ENCODE measurements around the gene FXYD5.
A peak's percentile ranks its signal among the peaks of the same experiment; 100 is the strongest.

FXYD5 gene

GRCh38 chr19:35211545-35212230 is 57.2 kb downstream of the FXYD5 start:
- Histone ChIP-seq H4K20me1 (no peaks in the 10 kb centered on the region), H3K9ac (peak overlapping the region; percentile 56 to 78 (median 71); a peak in 21 of 22 replicates), H3K4me1 (peaks cover 73 to 97% (median 91%) of the 10 kb centered on the region in 10 experiments), H3K36me3 (no peaks in the 10 kb centered on the region), H3K27me3 (no peaks in the 10 kb centered on the region), H3K4me2 (peak overlapping the region; percentile 81 to 97 (median 92)), H3K27ac (peak overlapping the region; percentile 80 to 90 (median 83)), H3K9me3 (replicated peaks in 1 of 11) (peaks cover under 1 to 16% (median 5%) of the 10 kb centered on the region in 11 experiments; a peak in 16 of 22 replicates), H3K4me3 (peak overlapping the region in 7 of 10 experiments; percentile 6 to 31 (median 16); a peak in 6 of 20 replicates)
- peak; percentile 60 to 93 (median 84); a peak in 20 of 22 replicates for TF ChIP-seq Cebpa-rat (IDR thresholded peaks at IDR 0.05)

DNA sequence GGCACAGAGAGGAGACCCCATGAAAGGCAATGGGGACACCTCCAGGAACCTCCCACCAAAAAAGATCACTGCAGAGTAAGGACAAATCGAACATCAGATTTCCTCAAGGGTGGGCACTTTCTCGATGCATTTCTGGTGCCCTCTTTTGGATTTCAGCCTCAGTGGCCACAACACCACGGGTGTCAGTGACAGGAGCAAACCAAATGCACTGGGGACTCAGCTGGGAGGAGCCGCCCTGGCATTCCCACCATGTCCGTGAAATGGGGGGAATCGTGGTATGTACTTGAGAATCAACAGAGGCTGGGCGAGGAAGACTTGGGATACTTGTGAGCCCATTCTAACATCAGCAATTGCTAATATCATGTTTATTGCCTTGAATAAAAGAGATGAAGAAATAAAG is 57.7 kb downstream of the FXYD5 start:
- Histone ChIP-seq H3K4me2 (peak overlapping the region; percentile 81 to 97 (median 92)), H3K27me3 (no peaks in the 10 kb centered on the region), H3K9me3 (replicated peaks in 1 of 11) (peaks cover 3 to 22% (median 10%) of the 10 kb centered on the region in 11 experiments; a peak in 19 of 22 replicates), H3K4me1 (peaks cover 73 to 96% (median 90%) of the 10 kb centered on the region in 10 experiments), H3K9ac (peak overlapping the region; percentile 56 to 78 (median 71); a peak in 21 of 22 replicates), H3K4me3 (peak overlapping the region in 6 of 10 experiments; percentile 6 to 31 (median 14); a peak in 5 of 20 replicates), H4K20me1 (no peaks in the 10 kb centered on the region), H3K36me3 (no peaks in the 10 kb centered on the region), H3K27ac (peak overlapping the region; percentile 80 to 90 (median 83))
- TF ChIP-seq Cebpa-rat (IDR thresholded peaks at IDR 0.05) = no peak

- Histone ChIP-seq H3K27me3 (no peaks in the 10 kb centered on the region), H3K4me3 (peak overlapping the region in 6 of 10 experiments; percentile 6 to 52 (median 26); a peak in 8 of 20 replicates), H3K4me2 (peak overlapping the region; percentile 81 to 97 (median 92)), H3K9me3 (replicated peaks in 1 of 11) (peaks cover 6 to 19% (median 12%) of the 10 kb centered on the region in 11 experiments; a peak in 20 of 22 replicates), H3K36me3 (no peaks in the 10 kb centered on the region), H4K20me1 (no peaks in the 10 kb centered on the region), H3K27ac (peak overlapping the region; percentile 80 to 90 (median 83)), H3K4me1 (peaks cover 74 to 89% (median 83%) of the 10 kb centered on the region in 10 experiments), H3K9ac (peak overlapping the region; percentile 56 to 78 (median 62); a peak in 20 of 22 replicates)
- peak in 1 of 11 experiments; percentile 19; a peak in 1 of 22 replicates for TF ChIP-seq Cebpa-rat (IDR thresholded peaks at IDR 0.05)
Measured at GRCh38 chr19:35213663-35214632, 59.4 kb downstream of the FXYD5 start.

DNA sequence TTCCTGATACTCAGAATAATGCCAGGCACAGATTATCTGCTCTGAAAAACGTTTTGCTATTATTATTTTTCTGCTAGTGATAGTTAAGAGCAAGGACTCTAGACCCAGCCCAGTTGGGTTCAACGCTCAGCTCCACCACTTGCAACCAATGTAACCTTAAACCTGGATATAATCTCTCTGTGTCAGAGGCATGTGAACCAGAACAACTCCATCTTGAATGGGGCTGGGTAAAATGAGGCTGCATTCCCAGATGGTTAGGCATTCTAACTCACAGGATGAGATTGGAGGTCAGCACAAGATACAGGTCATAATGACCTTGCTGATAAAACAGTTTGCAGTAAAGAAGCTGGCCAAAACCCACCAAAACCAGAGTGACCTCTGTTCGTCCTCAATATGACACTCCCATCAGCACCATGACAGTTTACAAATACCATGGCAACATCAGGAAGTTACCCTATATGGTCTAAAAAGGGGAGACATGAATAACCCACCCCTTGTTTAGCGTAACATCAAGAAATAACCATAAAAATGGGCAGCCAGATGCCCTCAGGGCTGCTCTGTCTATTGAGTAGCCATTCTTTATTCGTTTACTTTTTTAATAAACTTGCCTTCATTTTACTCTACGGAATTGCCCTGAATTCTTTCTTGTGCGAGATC is 60.4 kb downstream of the FXYD5 start:
- peak overlapping the region; percentile 81 to 97 (median 92) for H3K4me2 ChIP-seq
- no peak for TF ChIP-seq Cebpa-rat (IDR thresholded peaks at IDR 0.05)
- no peaks in the 10 kb centered on the region for H3K36me3 ChIP-seq
- peaks cover 10 to 28% (median 19%) of the 10 kb centered on the region in 11 experiments; a peak in 20 of 22 replicates for H3K9me3 ChIP-seq (replicated peaks in 1 of 11)
- peaks cover 72 to 97% (median 76%) of the 10 kb centered on the region in 10 experiments for H3K4me1 ChIP-seq
- no peaks in the 10 kb centered on the region for H3K27me3 ChIP-seq
- H4K20me1 ChIP-seq = no peaks in the 10 kb centered on the region
- H3K4me3 ChIP-seq = no peak overlapping the region
- peak overlapping the region; percentile 78 to 90 (median 83); a peak in 19 of 22 replicates for H3K27ac ChIP-seq
- H3K9ac ChIP-seq = no peak overlapping the region; a peak in 2 of 22 replicates

DNA sequence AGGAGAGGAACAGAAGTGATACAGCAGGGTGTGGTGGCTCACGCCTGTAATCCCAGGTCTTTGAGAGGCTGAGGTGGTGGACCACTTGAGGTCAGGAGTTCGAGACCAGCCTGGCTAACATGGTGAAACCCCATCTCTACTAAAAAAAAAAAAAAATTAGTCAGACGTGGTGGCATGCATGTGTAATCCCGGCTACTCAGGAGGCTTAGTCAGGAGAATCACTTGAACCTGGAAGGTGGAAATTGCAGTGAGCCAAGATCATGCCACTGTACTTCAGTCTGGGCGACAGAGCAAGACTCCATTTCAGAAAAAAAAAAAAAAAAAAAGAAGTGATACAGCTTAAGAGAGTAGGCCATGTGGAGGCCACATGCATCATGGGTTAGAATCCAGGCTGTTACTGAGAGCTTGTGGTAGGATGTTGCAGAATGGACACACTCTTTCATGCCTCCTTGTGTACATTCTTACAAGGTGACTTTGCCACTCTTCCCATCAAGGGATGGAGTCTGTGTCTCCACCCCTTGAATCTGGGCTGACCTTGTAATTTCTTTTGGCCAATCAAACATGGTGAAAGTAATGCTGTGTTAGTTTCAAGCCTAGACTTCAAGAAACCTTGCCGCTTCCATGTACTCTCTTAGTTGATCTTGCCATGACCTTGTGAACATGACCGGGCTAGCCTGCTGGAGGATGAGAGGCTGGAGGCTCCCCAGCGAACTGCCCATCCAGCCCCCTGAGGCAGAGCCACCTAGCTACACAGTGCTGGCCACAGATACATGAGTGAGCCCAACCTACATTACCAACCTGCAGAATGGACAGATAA is 61.7 kb downstream of the FXYD5 start:
- no peaks in the 10 kb centered on the region for H3K36me3 ChIP-seq
- H3K4me2 ChIP-seq = peak overlapping the region; percentile 4 to 97 (median 29); a peak in 17 of 22 replicates
- no peaks in the 10 kb centered on the region for H3K27me3 ChIP-seq
- H3K27ac ChIP-seq = peak overlapping the region in 9 of 11 experiments; percentile 3 to 76 (median 39); a peak in 13 of 22 replicates
- no peak overlapping the region for H3K9ac ChIP-seq
- H3K4me3 ChIP-seq = peak overlapping the region in 1 of 10 experiments; percentile 18; a peak in 1 of 20 replicates
- peaks cover 58 to 85% (median 63%) of the 10 kb centered on the region in 10 experiments for H3K4me1 ChIP-seq
- H3K9me3 ChIP-seq (replicated peaks in 1 of 11) = peaks cover 10 to 38% (median 22%) of the 10 kb centered on the region in 11 experiments; a peak in 20 of 22 replicates
- no peaks in the 10 kb centered on the region for H4K20me1 ChIP-seq
- no peak for TF ChIP-seq Cebpa-rat (IDR thresholded peaks at IDR 0.05)

DNA sequence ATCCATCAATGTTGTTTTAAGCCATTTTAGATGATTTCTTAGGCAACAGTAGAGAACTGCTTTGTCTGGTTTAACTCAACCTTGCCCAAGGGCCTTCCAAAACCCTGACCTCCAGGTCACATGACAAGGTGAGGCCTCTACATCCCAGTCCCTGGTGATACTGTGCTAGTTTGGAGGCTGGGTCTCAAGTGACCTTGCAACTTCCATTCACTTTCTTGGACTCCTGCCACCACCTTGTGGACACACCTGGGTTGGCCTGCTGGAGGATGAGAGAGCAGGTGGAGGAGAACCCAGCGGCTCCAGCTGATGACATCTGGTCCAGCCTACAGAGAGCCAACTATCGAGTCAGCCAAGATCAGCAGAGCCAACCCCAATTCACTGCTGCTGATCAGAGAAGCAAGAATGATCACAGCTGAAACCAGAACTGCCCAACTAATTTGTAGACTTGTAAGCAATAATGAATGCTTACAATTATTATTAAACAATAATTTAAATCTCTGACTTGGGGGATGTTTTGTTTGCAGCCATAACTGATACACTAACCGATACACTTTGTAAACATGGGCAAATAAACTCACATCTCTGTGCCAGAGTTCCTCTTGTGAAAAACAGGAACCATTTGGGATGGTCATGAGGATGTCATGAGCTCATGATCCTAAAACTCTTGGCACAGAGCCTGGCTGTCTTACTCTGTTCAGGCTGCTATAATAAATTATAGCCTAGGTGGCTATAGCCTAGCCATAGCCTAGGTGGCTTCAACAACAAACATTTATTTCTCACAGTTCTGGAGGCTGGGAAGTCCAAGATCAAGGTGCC is 62.5 kb downstream of the FXYD5 start:
- Histone ChIP-seq H3K4me1 (peaks cover 54 to 82% (median 58%) of the 10 kb centered on the region in 10 experiments), H3K36me3 (no peaks in the 10 kb centered on the region), H3K9ac (peak overlapping the region in 2 of 11 experiments; percentile 46 to 50; a peak in 2 of 22 replicates), H3K27me3 (no peaks in the 10 kb centered on the region), H3K27ac (peak overlapping the region in 9 of 11 experiments; percentile 3 to 76 (median 39); a peak in 13 of 22 replicates), H3K4me3 (peak overlapping the region in 1 of 10 experiments; percentile 18; a peak in 1 of 20 replicates), H4K20me1 (no peaks in the 10 kb centered on the region), H3K4me2 (peak overlapping the region in 10 of 11 experiments; percentile 4 to 97 (median 28); a peak in 11 of 22 replicates), H3K9me3 (replicated peaks in 1 of 11) (peaks cover 10 to 38% (median 22%) of the 10 kb centered on the region in 11 experiments; a peak in 20 of 22 replicates)
- TF ChIP-seq Cebpa-rat (IDR thresholded peaks at IDR 0.05) = no peak

DNA sequence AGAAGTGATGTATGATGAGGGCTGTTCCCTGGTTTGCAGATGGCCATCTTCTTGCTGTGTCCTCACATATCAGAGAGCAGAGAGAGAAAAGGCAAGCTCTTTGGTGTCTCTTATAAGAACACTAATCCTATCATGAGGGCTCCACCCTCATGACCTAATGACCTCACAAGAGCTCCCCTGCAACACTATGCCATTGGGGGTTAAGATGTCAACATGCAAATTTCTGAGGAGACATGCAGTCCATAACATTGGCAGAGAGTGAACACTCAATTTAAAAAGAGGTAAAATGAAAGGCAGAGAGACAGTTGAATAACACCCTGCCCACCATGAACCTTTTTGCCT is 63.1 kb downstream of the FXYD5 start:
- Histone ChIP-seq H3K4me3 (no peak overlapping the region), H4K20me1 (no peaks in the 10 kb centered on the region), H3K4me1 (peaks cover 54 to 80% (median 57%) of the 10 kb centered on the region in 10 experiments), H3K9me3 (replicated peaks in 1 of 11) (peaks cover 10 to 38% (median 22%) of the 10 kb centered on the region in 11 experiments; a peak in 20 of 22 replicates), H3K36me3 (no peaks in the 10 kb centered on the region), H3K4me2 (peak overlapping the region in 4 of 11 experiments; percentile 31 to 83 (median 54); a peak in 6 of 22 replicates), H3K27me3 (no peaks in the 10 kb centered on the region), H3K27ac (peak overlapping the region in 4 of 11 experiments; percentile 27 to 76 (median 59); a peak in 6 of 22 replicates), H3K9ac (peak overlapping the region in 2 of 11 experiments; percentile 46 to 50; a peak in 2 of 22 replicates)
- TF ChIP-seq Cebpa-rat (IDR thresholded peaks at IDR 0.05) = no peak
